Panc1 (cell line): Measurements from ENCODE around the gene EHD3. TPM values are rescaled to one million over a fixed set of nuclear protein-coding genes. Genes with fewer than 3 reads are reported as not detected.

Experiments
- ATAC-seq: fragments of 200-7000 bp; cut with Tn5 transposase; 2 replicates; pipeline ENCODE4 v1.9.1; 2020; ENCODE audit warnings: mild to moderate bottlenecking, moderate library complexity
- BruUV-seq: library from RNA; stranded (reverse); fragments of 400-500 nt; replicated peaks from 2 replicates; lab custom pipeline; 2021; lab: Mats Ljungman, UMichigan
- CTCF ChIA-PET: fragments of 300-600 bp; sonication (Branson Sonifier 250); formaldehyde crosslinking; loops from one replicate; lab custom pipeline; 2022; ENCODE audit warnings: antibody characterized with exemption; lab: Charles Lee
- POLR2A ChIA-PET: fragments of 300-600 bp; sonication (Branson Sonifier 250); formaldehyde crosslinking; loops from one replicate; lab custom pipeline; 2022; ENCODE audit warnings: antibody characterized with exemption; lab: Charles Lee
- DNase-seq: peaks from one replicate; pipeline ENCODE4 v3.0.0-alpha.2; 2010; ENCODE audit warnings: low read depth, low spot score
- H3K27ac ChIP-seq: 2 replicates; pipeline ENCODE4 v1.5.1; 2011; ENCODE audit warnings: mild to moderate bottlenecking, low read length, inconsistent platforms
- H3K27me3 ChIP-seq: fragments of 200-500 bp; sonication (Bioruptor generic); 2 replicates; pipeline ENCODE4 v1.6.0; 2014; ENCODE audit warnings: low read length, inconsistent platforms; ENCODE audit not compliant: control insufficient read depth, insufficient read depth
- H3K36me3 ChIP-seq: fragments of 200-500 bp; sonication (Bioruptor generic); 2 replicates; pipeline ENCODE4 v1.5.1; 2014; ENCODE audit warnings: inconsistent platforms, mild to moderate bottlenecking, low read length, moderate library complexity; ENCODE audit not compliant: control insufficient read depth, insufficient read depth
- H3K4me1 ChIP-seq: 2 replicates; pipeline ENCODE4 v1.5.1; 2011; ENCODE audit warnings: inconsistent platforms, mild to moderate bottlenecking, low read length, moderate library complexity; ENCODE audit not compliant: control insufficient read depth, insufficient read depth
- H3K4me3 ChIP-seq, 2 experiments: 2 replicates each; pipeline ENCODE4 v1.5.1; 2011 to 2012; ENCODE audit warnings: low read depth in 2 of 2, low read length in 2 of 2, mild to moderate bottlenecking in 2 of 2, inconsistent platforms in 1 of 2, moderate library complexity in 1 of 2
- H3K9me3 ChIP-seq: fragments of 200-500 bp; sonication (Bioruptor generic); 2 replicates; pipeline ENCODE4 v1.5.1; 2014; ENCODE audit warnings: low read depth, mild to moderate bottlenecking, inconsistent platforms, low read length, moderate library complexity; ENCODE audit not compliant: control insufficient read depth, insufficient read depth
- CTCF ChIP-seq: fragments of 450-650 bp; IDR thresholded peaks from 2 replicates; pipeline ENCODE4 v1.5.1; 2017; ENCODE audit warnings: mild to moderate bottlenecking
- POLR2AphosphoS5 ChIP-seq: IDR thresholded peaks from 2 replicates; pipeline ENCODE4 v1.6.1; 2012; ENCODE audit warnings: mild to moderate bottlenecking, low read depth, low read length, moderate library complexity
- REST ChIP-seq, 2 experiments: IDR thresholded peaks; 2 replicates each; pipeline ENCODE4 v1.6.1; 2011 to 2012; ENCODE audit warnings: low read depth in 2 of 2, control low read depth in 1 of 2, low read length in 1 of 2, mild to moderate bottlenecking in 1 of 2, moderate library complexity in 1 of 2; ENCODE audit not compliant: insufficient read depth in 1 of 2
- SIN3A ChIP-seq: IDR thresholded peaks from 2 replicates; pipeline ENCODE4 v1.6.1; 2012; ENCODE audit warnings: low read depth, mild to moderate bottlenecking, low read length, moderate library complexity, borderline replicate concordance; ENCODE audit not compliant: insufficient read depth
- TCF7L2 ChIP-seq: IDR thresholded peaks from 2 replicates; pipeline ENCODE4 v1.6.1; 2011; ENCODE audit warnings: mild to moderate bottlenecking, low read depth, low read length, inconsistent platforms
- in situ Hi-C: cut with HindIII; loops from 2 replicates; pipeline ENCODE4 v1.10.0; 2016; ENCODE audit warnings: low sequenced_read_pairs, low pct_unique_long_range_greater_than_20kb
- intact Hi-C: fragments of 100-400 bp; cut with micrococcal nuclease; formaldehyde crosslinking; loops from one replicate; pipeline ENCODE4 v1.10.0; 2022; ENCODE audit not compliant: unreplicated experiment
- total RNA-seq: library from RNA; stranded (reverse); gene quantifications from one replicate; pipeline ENCODE4 v1.2.1, GENCODE V29; 2021; ENCODE audit not compliant: unreplicated experiment

EHD3 gene
- total RNA-seq, 1 experiment from 2014 or later, result 2.6 TPM

GRCh38 chr2:31196622-31197021 is 37.3 kb upstream of the EHD3 start:
- in situ Hi-C loops, result no loop called here
- POLR2A ChIA-PET, result no interaction called here
- Histone ChIP-seq H3K4me1 (no peaks in the 10 kb centered on the region), H3K9me3 (no peaks in the 10 kb centered on the region), H3K27ac (no peak overlapping the region), H3K4me3 (no peak overlapping the region), H3K27me3 (no peaks in the 10 kb centered on the region; the same call in 1 of the 2 replicates), H3K36me3 (no peaks in the 10 kb centered on the region)
- intact Hi-C loops, result loop anchor here (10.0 kb wide), 1 partner anchor 108 kb away; no protein-coding TSS in a partner anchor
- DNase-seq (no peak), ATAC-seq (no peak)
- no TSS peak for BruUV-seq
- TF ChIP-seq POLR2AphosphoS5, result no peak
- TF ChIP-seq REST (IDR thresholded peaks at IDR 0.05; ENCODE audit: insufficient read depth in 1 of 2, low read depth in 2 of 2, low read length in 1 of 2), result no peak
- no peak for TF ChIP-seq SIN3A
- TF ChIP-seq TCF7L2, result no peak
- CTCF ChIA-PET, result no interaction called here

- H3K4me1 ChIP-seq, result no peaks in the 10 kb centered on the region
- H3K9me3 ChIP-seq, result no peaks in the 10 kb centered on the region
- CTCF ChIA-PET, result no interaction called here
Measured at GRCh38 chr2:31197166-31197565, 36.8 kb upstream of the EHD3 start.

More at GRCh38 chr2:31197166-31197565, 36.8 kb upstream of the EHD3 start:
- POLR2A ChIA-PET, result no interaction called here
- no peak overlapping the region for H3K27ac ChIP-seq
- TF ChIP-seq CTCF, result no peak
- TF ChIP-seq TCF7L2, result no peak
- TF ChIP-seq SIN3A, result no peak
- in situ Hi-C loops, result no loop called here
- H3K27me3 ChIP-seq, result no peaks in the 10 kb centered on the region; the same call in 1 of the 2 replicates
- DNase-seq, result no peak
- no peaks in the 10 kb centered on the region for H3K36me3 ChIP-seq
- intact Hi-C loops, result loop anchor here (10.0 kb wide), 1 partner anchor 108 kb away; no protein-coding TSS in a partner anchor
- ATAC-seq, result no peak
- no TSS peak for BruUV-seq
- no peak overlapping the region for H3K4me3 ChIP-seq
